ENCODE measurements around the gene FAM24A.

DNA sequence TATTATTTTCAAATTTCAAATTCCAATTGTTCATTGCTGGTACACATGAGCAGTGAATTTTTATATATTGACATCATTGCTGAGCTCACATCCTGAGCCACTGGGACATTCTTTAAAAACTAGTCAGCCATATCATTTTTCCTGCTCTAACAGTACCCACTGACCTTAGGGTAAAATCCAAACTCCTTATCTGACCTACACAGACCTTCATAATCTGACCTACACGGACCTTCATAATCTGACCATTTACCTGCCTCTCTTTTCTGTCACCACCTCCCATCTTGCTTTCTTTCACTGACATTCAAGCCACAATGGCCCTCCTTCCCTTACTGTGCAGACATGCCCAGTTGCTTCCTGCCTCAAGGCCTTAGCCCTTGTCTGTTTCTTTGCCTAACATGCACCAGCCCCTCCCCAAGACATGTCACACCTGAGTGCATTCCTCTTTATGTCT lies 48.7 kb upstream of the FAM24A start:
- no peak for TF ChIP-seq EZH2 (IDR thresholded peaks at IDR 0.05; ENCODE audit: low read length, missing control alignments)
- TF ChIP-seq, protein P1, sequence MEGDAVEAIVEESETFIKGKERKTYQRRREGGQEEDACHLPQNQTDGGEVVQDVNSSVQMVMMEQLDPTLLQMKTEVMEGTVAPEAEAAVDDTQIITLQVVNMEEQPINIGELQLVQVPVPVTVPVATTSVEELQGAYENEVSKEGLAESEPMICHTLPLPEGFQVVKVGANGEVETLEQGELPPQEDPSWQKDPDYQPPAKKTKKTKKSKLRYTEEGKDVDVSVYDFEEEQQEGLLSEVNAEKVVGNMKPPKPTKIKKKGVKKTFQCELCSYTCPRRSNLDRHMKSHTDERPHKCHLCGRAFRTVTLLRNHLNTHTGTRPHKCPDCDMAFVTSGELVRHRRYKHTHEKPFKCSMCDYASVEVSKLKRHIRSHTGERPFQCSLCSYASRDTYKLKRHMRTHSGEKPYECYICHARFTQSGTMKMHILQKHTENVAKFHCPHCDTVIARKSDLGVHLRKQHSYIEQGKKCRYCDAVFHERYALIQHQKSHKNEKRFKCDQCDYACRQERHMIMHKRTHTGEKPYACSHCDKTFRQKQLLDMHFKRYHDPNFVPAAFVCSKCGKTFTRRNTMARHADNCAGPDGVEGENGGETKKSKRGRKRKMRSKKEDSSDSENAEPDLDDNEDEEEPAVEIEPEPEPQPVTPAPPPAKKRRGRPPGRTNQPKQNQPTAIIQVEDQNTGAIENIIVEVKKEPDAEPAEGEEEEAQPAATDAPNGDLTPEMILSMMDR (conservative IDR thresholded peaks at IDR 0.05 in 1 of 2, IDR thresholded peaks at IDR 0.05 in 1 of 2; ENCODE audit: low read depth in 1 of 2, low read length in 2 of 2), result no peak

All from fibroblast of lung (primary cell).